PC-3 (cell line): ENCODE results near the gene PTPN3. TPM values are rescaled to one million over a fixed set of nuclear protein-coding genes. Genes with fewer than 3 reads are reported as not detected.
"Not testable (repeated sequence)": the region's sequence is repeated elsewhere in the genome, so short reads cannot be mapped to it uniquely, and the experiment has no call there.

Source experiments
- ATAC-seq: fragments of 200-7000 bp; cut with Tn5 transposase; 2 replicates; pipeline ENCODE4 v1.9.1; 2020; ENCODE audit warnings: mild to moderate bottlenecking, moderate library complexity
- BruUV-seq: library from RNA; stranded (reverse); fragments of 400-500 nt; replicated peaks from 2 replicates; lab custom pipeline; 2021; lab: Mats Ljungman, UMichigan
- CTCF ChIA-PET: fragments of 300-600 bp; sonication (Branson Sonifier 250); formaldehyde crosslinking; loops from one replicate; lab custom pipeline; 2022; ENCODE audit warnings: antibody characterized with exemption; lab: Charles Lee
- POLR2A ChIA-PET: fragments of 300-600 bp; sonication (Branson Sonifier 250); formaldehyde crosslinking; loops from one replicate; lab custom pipeline; 2022; ENCODE audit warnings: antibody characterized with exemption; ENCODE audit not compliant: unreplicated experiment; lab: Charles Lee
- DNase-seq: peaks from one replicate; pipeline ENCODE4 v3.0.0-alpha.2; 2015
- H2AFZ ChIP-seq: fragments of 300-600 bp; sonication (generic); 2 replicates; pipeline ENCODE4 v1.6.0; 2016; ENCODE audit warnings: antibody characterized with exemption, low read length
- H3F3A ChIP-seq: fragments of 300-600 bp; sonication (generic); one replicate; pipeline ENCODE4 v1.6.0; 2017; ENCODE audit warnings: antibody characterized with exemption, low read length, control low read depth, mild to moderate bottlenecking; ENCODE audit not compliant: unreplicated experiment
- H3K27ac ChIP-seq: fragments of 300-600 bp; sonication (generic); 2 replicates; pipeline ENCODE4 v1.5.1; 2016; ENCODE audit warnings: mild to moderate bottlenecking, low read length
- H3K27me3 ChIP-seq: fragments of 300-600 bp; sonication (generic); 2 replicates; pipeline ENCODE4 v1.6.1; 2016; ENCODE audit warnings: low read length, mixed read lengths
- H3K36me3 ChIP-seq: fragments of 300-600 bp; sonication (generic); 2 replicates; pipeline ENCODE4 v1.6.1; 2016; ENCODE audit warnings: low read depth, mixed run types, low read length, mixed read lengths
- H3K4me1 ChIP-seq: fragments of 300-600 bp; sonication (generic); 2 replicates; pipeline ENCODE4 v1.5.1; 2016; ENCODE audit warnings: low read length; ENCODE audit not compliant: insufficient read depth
- H3K4me2 ChIP-seq: fragments of 300-600 bp; sonication (generic); 2 replicates; pipeline ENCODE4 v1.6.0; 2016; ENCODE audit warnings: low read length
- H3K4me3 ChIP-seq: fragments of 300-600 bp; sonication (generic); 2 replicates; pipeline ENCODE4 v1.5.1; 2016; ENCODE audit warnings: mild to moderate bottlenecking, low read length, mixed read lengths
- H3K79me2 ChIP-seq: fragments of 300-600 bp; sonication (generic); 2 replicates; pipeline ENCODE4 v1.6.1; 2017; ENCODE audit warnings: low read length, mixed read lengths
- H3K9ac ChIP-seq: fragments of 300-600 bp; sonication (generic); 2 replicates; pipeline ENCODE4 v1.6.0; 2016; ENCODE audit warnings: mild to moderate bottlenecking, low read length
- H3K9me2 ChIP-seq: fragments of 300-600 bp; sonication (generic); replicated peaks from 2 replicates; pipeline ENCODE4 v1.6.1; 2016; ENCODE audit warnings: mixed run types, low read length, mixed read lengths
- H3K9me3 ChIP-seq: fragments of 300-600 bp; sonication (generic); 2 replicates; pipeline ENCODE4 v1.6.1; 2016; ENCODE audit warnings: low read length, mixed read lengths
- H4K20me1 ChIP-seq: fragments of 300-600 bp; sonication (generic); 2 replicates; pipeline ENCODE4 v1.6.1; 2016; ENCODE audit warnings: low read length, mixed read lengths
- CTCF ChIP-seq: fragments of 300-600 bp; sonication (generic); conservative IDR thresholded peaks from 2 replicates; pipeline ENCODE4 v1.5.1; 2017; ENCODE audit warnings: antibody characterized with exemption, low read depth, mild to moderate bottlenecking, low read length
- EZH2 ChIP-seq: fragments of 300-600 bp; sonication (generic); IDR thresholded peaks from one replicate; pipeline ENCODE4 v1.6.1; 2017; ENCODE audit warnings: antibody characterized with exemption, mild to moderate bottlenecking, low read length; ENCODE audit not compliant: unreplicated experiment
- EZH2phosphoT487 ChIP-seq: fragments of 300-600 bp; sonication (generic); IDR thresholded peaks from 2 replicates; pipeline ENCODE4 v1.6.1; 2018; ENCODE audit warnings: mild to moderate bottlenecking, antibody characterized with exemption, low read length, borderline replicate concordance
- intact Hi-C: fragments of 100-400 bp; cut with micrococcal nuclease; formaldehyde crosslinking; loops from 2 replicates; pipeline ENCODE4 v1.9.0; 2023
- total RNA-seq: library from RNA; depleted of rRNA; stranded (reverse); fragments of >200 nt; gene quantifications from 2 replicates; pipeline ENCODE4 v1.2.3, GENCODE V29; 2014

PTPN3 gene
- total RNA-seq, 1 experiment from 2014 or later = 8.4 TPM

GRCh38 chr9:109513871-109514270, 15.8 kb upstream of the PTPN3 start:
- no peak overlapping the region for H2AFZ ChIP-seq
- TF ChIP-seq EZH2 (no peak), EZH2phosphoT487 (no peak), CTCF (no peak)
- ATAC-seq (no peak), DNase-seq (no peak)
- intact Hi-C loops = no loop called here
- CTCF ChIA-PET = no interaction called here
- no peaks in the 10 kb centered on the region for H3K9me2 ChIP-seq
- no peak overlapping the region for H3K9ac ChIP-seq
- no peak overlapping the region for H3K4me2 ChIP-seq
- H3K9me3 ChIP-seq = no peaks in the 10 kb centered on the region
- no peaks in the 10 kb centered on the region for H3K36me3 ChIP-seq
- H3K79me2 ChIP-seq = no peaks in the 10 kb centered on the region
- no peaks in the 10 kb centered on the region for H4K20me1 ChIP-seq
- H3K27ac ChIP-seq = no peak overlapping the region
- no peaks in the 10 kb centered on the region for H3F3A ChIP-seq
- no peak overlapping the region for H3K4me3 ChIP-seq
- no peaks in the 10 kb centered on the region for H3K4me1 ChIP-seq
- H3K27me3 ChIP-seq = no peaks in the 10 kb centered on the region
- POLR2A ChIA-PET = no interaction called here
- BruUV-seq = no TSS peak

GRCh38 chr9:109512170-109512756, 14.2 kb upstream of the PTPN3 start:
- intact Hi-C loops = no loop called here
- no TSS peak for BruUV-seq
- Histone ChIP-seq H3K9me3 (no peaks in the 10 kb centered on the region), H3F3A (no peaks in the 10 kb centered on the region), H3K9me2 (no peaks in the 10 kb centered on the region), H4K20me1 (no peaks in the 10 kb centered on the region), H3K27ac (no peak overlapping the region), H3K27me3 (no peaks in the 10 kb centered on the region), H2AFZ (no peak overlapping the region), H3K4me3 (no peak overlapping the region), H3K79me2 (no peaks in the 10 kb centered on the region), H3K36me3 (no peaks in the 10 kb centered on the region), H3K4me2 (no peak overlapping the region), H3K9ac (no peak overlapping the region), H3K4me1 (peaks cover 6% of the 10 kb centered on the region)
- ATAC-seq = no peak
- CTCF ChIA-PET = no interaction called here
- POLR2A ChIA-PET = no interaction called here
- DNase-seq = no peak
- TF ChIP-seq EZH2 (no peak), EZH2phosphoT487 (no peak), CTCF (no peak)

- BruUV-seq = no TSS peak
- no peak for TF ChIP-seq EZH2
- no peak for TF ChIP-seq EZH2phosphoT487
- TF ChIP-seq CTCF = no peak
- Histone ChIP-seq H4K20me1 (no peaks in the 10 kb centered on the region), H3K9me2 (no peaks in the 10 kb centered on the region), H3K4me1 (peaks cover 19% of the 10 kb centered on the region), H3K27me3 (no peaks in the 10 kb centered on the region), H3K27ac (no peak overlapping the region), H3K4me2 (no peak overlapping the region), H3K36me3 (no peaks in the 10 kb centered on the region), H3K79me2 (no peaks in the 10 kb centered on the region), H2AFZ (no peak overlapping the region), H3K4me3 (no peak overlapping the region), H3F3A (no peaks in the 10 kb centered on the region), H3K9me3 (no peaks in the 10 kb centered on the region), H3K9ac (no peak overlapping the region)
- DNase-seq = no peak
- intact Hi-C loops = no loop called here
- POLR2A ChIA-PET = no interaction called here
- no peak for ATAC-seq
- CTCF ChIA-PET = no interaction called here
These were observed 12.4 kb upstream of the PTPN3 start for GRCh38 chr9:109510506-109510905.

GRCh38 chr9:109510042-109510441, 11.9 kb upstream of the PTPN3 start:
- H3K27me3 ChIP-seq, BruUV-seq, H2AFZ ChIP-seq, ATAC-seq, CTCF ChIA-PET, DNase-seq, POLR2A ChIA-PET, H3K4me2 ChIP-seq, H3K27ac ChIP-seq, H3K79me2 ChIP-seq, intact Hi-C loops, H3K4me3 ChIP-seq, H3K9ac ChIP-seq, H3K9me2 ChIP-seq, H3F3A ChIP-seq, H4K20me1 ChIP-seq, H3K9me3 ChIP-seq, H3K36me3 ChIP-seq: not testable (repeated sequence)
- peaks cover 19% of the 10 kb centered on the region for H3K4me1 ChIP-seq
